Measurements from ENCODE around the gene C1QTNF8.

Gene C1QTNF8

GRCh38 chr16:1061769-1062505 lies 34.1 kb downstream of the C1QTNF8 start:
- Histone ChIP-seq H3K9ac (ENCODE audit: low read length) (no peak overlapping the region), H3K27ac (ENCODE audit: low read depth, low read length, poor library complexity, severe bottlenecking) (no peak overlapping the region), H4K20me1 (ENCODE audit: insufficient read depth, low read length) (no peaks in the 10 kb centered on the region), H3K36me3 (ENCODE audit: insufficient read depth, low read length) (no peaks in the 10 kb centered on the region), H3F3A (ENCODE audit: insufficient read depth, low read length) (no peaks in the 10 kb centered on the region), H3K27me3 (ENCODE audit: insufficient read depth, low read length) (no peaks in the 10 kb centered on the region; the same call in 1 of the 2 replicates), H3K4me3 (ENCODE audit: low read depth, low read length, poor library complexity, severe bottlenecking) (no peak overlapping the region), H3K79me2 (ENCODE audit: insufficient read depth, low read length) (no peaks in the 10 kb centered on the region), H3K4me1 (ENCODE audit: insufficient read depth, low read length, severe bottlenecking) (no peaks in the 10 kb centered on the region), H3K9me3 (ENCODE audit: low read length) (no peaks in the 10 kb centered on the region), H3K4me2 (ENCODE audit: low read length) (no peak overlapping the region), H2AFZ (ENCODE audit: low read length) (no peak overlapping the region), H3K9me2 (ENCODE audit: low read depth, low read length) (no peaks in the 10 kb centered on the region)
- TF ChIP-seq CTCF (IDR thresholded peaks at IDR 0.05; ENCODE audit: low read length) (no peak), EZH2 (IDR thresholded peaks at IDR 0.05; ENCODE audit: borderline replicate concordance, low read length) (no peak)

GRCh38 chr16:1060416-1061340 lies 35.4 kb downstream of the C1QTNF8 start:
- Histone ChIP-seq H3F3A (ENCODE audit: insufficient read depth, low read length) (no peaks in the 10 kb centered on the region), H3K9me3 (ENCODE audit: low read length) (no peaks in the 10 kb centered on the region), H3K36me3 (ENCODE audit: insufficient read depth, low read length) (no peaks in the 10 kb centered on the region), H3K79me2 (ENCODE audit: insufficient read depth, low read length) (no peaks in the 10 kb centered on the region), H3K4me2 (ENCODE audit: low read length) (no peak overlapping the region), H4K20me1 (ENCODE audit: insufficient read depth, low read length) (no peaks in the 10 kb centered on the region), H3K9ac (ENCODE audit: low read length) (no peak overlapping the region), H3K27ac (ENCODE audit: low read depth, low read length, poor library complexity, severe bottlenecking) (no peak overlapping the region), H3K27me3 (ENCODE audit: insufficient read depth, low read length) (no peaks in the 10 kb centered on the region; the same call in 1 of the 2 replicates), H2AFZ (ENCODE audit: low read length) (no peak overlapping the region), H3K9me2 (ENCODE audit: low read depth, low read length) (no peaks in the 10 kb centered on the region), H3K4me3 (ENCODE audit: low read depth, low read length, poor library complexity, severe bottlenecking) (no peak overlapping the region), H3K4me1 (ENCODE audit: insufficient read depth, low read length, severe bottlenecking) (no peaks in the 10 kb centered on the region)
- no peak for TF ChIP-seq EZH2 (IDR thresholded peaks at IDR 0.05; ENCODE audit: borderline replicate concordance, low read length)
- no peak for TF ChIP-seq CTCF (IDR thresholded peaks at IDR 0.05; ENCODE audit: low read length)

- no peaks in the 10 kb centered on the region for H3F3A ChIP-seq (ENCODE audit: insufficient read depth, low read length)
- no peaks in the 10 kb centered on the region for H3K79me2 ChIP-seq (ENCODE audit: insufficient read depth, low read length)
- no peaks in the 10 kb centered on the region for H4K20me1 ChIP-seq (ENCODE audit: insufficient read depth, low read length)
- TF ChIP-seq CTCF (IDR thresholded peaks at IDR 0.05; ENCODE audit: low read length) (no peak), EZH2 (IDR thresholded peaks at IDR 0.05; ENCODE audit: borderline replicate concordance, low read length) (no peak)
- no peak overlapping the region for H3K9ac ChIP-seq (ENCODE audit: low read length)
- no peaks in the 10 kb centered on the region for H3K9me2 ChIP-seq (ENCODE audit: low read depth, low read length)
- no peaks in the 10 kb centered on the region for H3K4me1 ChIP-seq (ENCODE audit: insufficient read depth, low read length, severe bottlenecking)
- H2AFZ ChIP-seq (ENCODE audit: low read length): no peak overlapping the region
- no peak overlapping the region for H3K27ac ChIP-seq (ENCODE audit: low read depth, low read length, poor library complexity, severe bottlenecking)
- H3K9me3 ChIP-seq (ENCODE audit: low read length): no peaks in the 10 kb centered on the region
- H3K4me2 ChIP-seq (ENCODE audit: low read length): no peak overlapping the region
- H3K27me3 ChIP-seq (ENCODE audit: insufficient read depth, low read length): no peaks in the 10 kb centered on the region; the same call in 1 of the 2 replicates
- H3K4me3 ChIP-seq (ENCODE audit: low read depth, low read length, poor library complexity, severe bottlenecking): no peak overlapping the region
- no peaks in the 10 kb centered on the region for H3K36me3 ChIP-seq (ENCODE audit: insufficient read depth, low read length)
Observed at GRCh38 chr16:1059310-1059709, 36.7 kb downstream of the C1QTNF8 start.

All from OCI-LY1 (cell line).